ENCODE data around the gene SHANK1.

Gene SHANK1

GRCh38 chr19:50660088-50660366, 59.6 kb downstream of the SHANK1 start:
- TF ChIP-seq REST (IDR thresholded peaks at IDR 0.05; ENCODE audit: insufficient read depth in 1 of 2, low read depth in 2 of 2, low read length in 2 of 2) (no peak), TAF1 (IDR thresholded peaks at IDR 0.05; ENCODE audit: borderline replicate concordance, insufficient read depth, low read length) (no peak), FOXP2 (optimal IDR thresholded peaks at IDR 0.05; ENCODE audit: borderline replicate concordance, extremely low read depth, extremely low read length, insufficient read depth) (no peak), POLR2AphosphoS5 (IDR thresholded peaks at IDR 0.05; ENCODE audit: low read depth, low read length) (no peak), SIN3A (IDR thresholded peaks at IDR 0.05; ENCODE audit: borderline replicate concordance, insufficient read depth, low read length) (no peak)

GRCh38 chr19:50659318-50660087, 60.1 kb downstream of the SHANK1 start:
- TF ChIP-seq TAF1 (IDR thresholded peaks at IDR 0.05; ENCODE audit: borderline replicate concordance, insufficient read depth, low read length) (no peak), REST (IDR thresholded peaks at IDR 0.05; ENCODE audit: insufficient read depth in 1 of 2, low read depth in 2 of 2, low read length in 2 of 2) (no peak), FOXP2 (optimal IDR thresholded peaks at IDR 0.05; ENCODE audit: borderline replicate concordance, extremely low read depth, extremely low read length, insufficient read depth) (no peak), POLR2AphosphoS5 (IDR thresholded peaks at IDR 0.05; ENCODE audit: low read depth, low read length) (no peak), SIN3A (IDR thresholded peaks at IDR 0.05; ENCODE audit: borderline replicate concordance, insufficient read depth, low read length) (no peak)

GRCh38 chr19:50658441-50659317, 60.9 kb downstream of the SHANK1 start:
- no peak for TF ChIP-seq FOXP2 (optimal IDR thresholded peaks at IDR 0.05; ENCODE audit: borderline replicate concordance, extremely low read depth, extremely low read length, insufficient read depth)

- TF ChIP-seq POLR2AphosphoS5 (IDR thresholded peaks at IDR 0.05; ENCODE audit: low read depth, low read length) (no peak), TAF1 (IDR thresholded peaks at IDR 0.05; ENCODE audit: borderline replicate concordance, insufficient read depth, low read length) (no peak), SIN3A (IDR thresholded peaks at IDR 0.05; ENCODE audit: borderline replicate concordance, insufficient read depth, low read length) (no peak), REST (IDR thresholded peaks at IDR 0.05; ENCODE audit: insufficient read depth in 1 of 2, low read depth in 2 of 2, low read length in 2 of 2) (no peak), FOXP2 (optimal IDR thresholded peaks at IDR 0.05; ENCODE audit: borderline replicate concordance, extremely low read depth, extremely low read length, insufficient read depth) (no peak)
Observed at GRCh38 chr19:50657712-50658440, 61.7 kb downstream of the SHANK1 start.

- TF ChIP-seq FOXP2 (optimal IDR thresholded peaks at IDR 0.05; ENCODE audit: borderline replicate concordance, extremely low read depth, extremely low read length, insufficient read depth) (no peak), SIN3A (IDR thresholded peaks at IDR 0.05; ENCODE audit: borderline replicate concordance, insufficient read depth, low read length) (no peak), REST (IDR thresholded peaks at IDR 0.05; ENCODE audit: insufficient read depth in 1 of 2, low read depth in 2 of 2, low read length in 2 of 2) (no peak), TAF1 (IDR thresholded peaks at IDR 0.05; ENCODE audit: borderline replicate concordance, insufficient read depth, low read length) (no peak), POLR2AphosphoS5 (IDR thresholded peaks at IDR 0.05; ENCODE audit: low read depth, low read length) (no peak)
Observed at GRCh38 chr19:50657222-50657669, 62.4 kb downstream of the SHANK1 start.

Data from PFSK-1 (cell line).